ENCODE results near the gene XRCC3. TPM values are rescaled to one million over a fixed set of nuclear protein-coding genes. Genes with fewer than 3 reads are reported as not detected.

Gene XRCC3
- total and polyA plus RNA-seq, 2 donors (not counting 3 experiments of a cell fraction or from before 2014, with no cell fraction given), result 13.6 to 27.2 TPM

DNA sequence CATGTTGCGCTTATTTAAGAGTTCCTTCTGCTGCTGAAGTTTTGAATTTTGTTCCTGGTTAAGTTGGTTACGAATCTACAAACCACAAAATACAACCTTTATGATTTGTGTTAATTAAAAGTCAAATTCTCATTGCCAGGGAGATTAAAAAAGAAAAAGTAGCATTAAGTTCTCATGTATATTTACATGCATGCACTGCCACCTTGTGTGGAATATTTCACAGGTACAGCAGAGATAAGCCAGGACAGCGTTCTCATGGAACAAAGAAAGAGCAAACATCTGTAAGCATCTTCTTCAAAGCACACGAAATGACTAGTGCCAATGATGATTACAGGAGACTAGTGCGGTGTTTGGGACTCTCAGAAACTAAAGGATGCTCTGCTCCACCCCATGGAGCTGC lies 34.6 kb upstream of the XRCC3 start:
- Histone ChIP-seq H3K4me1 (ENCODE audit: control insufficient read depth, extremely low read depth, insufficient read depth, low read length) (peaks cover 24% of the 10 kb centered on the region), H3K9me3 (replicated peaks; ENCODE audit: control insufficient read depth, insufficient read depth, low read length) (no peaks in the 10 kb centered on the region), H3K4me3 (replicated peaks in 1 of 3; ENCODE audit: insufficient read depth in 1 of 3, low read depth in 1 of 3, low read length in 3 of 3) (no peak overlapping the region), H2AFZ (ENCODE audit: low read depth, low read length) (no peak overlapping the region), H3K4me2 (ENCODE audit: insufficient read depth, low read length) (no peak overlapping the region), H3K9ac (replicated peaks; ENCODE audit: extremely low read depth, insufficient read depth, low read length) (no peak overlapping the region), H3K27me3 (ENCODE audit: control insufficient read depth in 2 of 2, insufficient read depth in 2 of 2, low read length in 2 of 2) (no peaks in the 10 kb centered on the region), H3K27ac (ENCODE audit: insufficient read depth, low read depth, low read length) (no peak overlapping the region), H3K9me1 (replicated peaks; ENCODE audit: control insufficient read depth, extremely low read depth, insufficient read depth, low read length) (no peaks in the 10 kb centered on the region), H3K36me3 (ENCODE audit: control insufficient read depth in 2 of 2, extremely low read depth in 1 of 2, insufficient read depth in 2 of 2, low read length in 2 of 2) (peaks cover 0 to 11% of the 10 kb centered on the region in 2 experiments), H4K20me1 (replicated peaks; ENCODE audit: control insufficient read depth, extremely low read depth, insufficient read depth, low read length) (no peaks in the 10 kb centered on the region), H3K79me2 (ENCODE audit: control insufficient read depth, insufficient read depth, low read length) (no peaks in the 10 kb centered on the region)
- ChIA-PET CTCF (interaction anchor here (1.0 kb wide), 1 partner anchor 9 kb away, joined by 3 read pairs; no protein-coding TSS in a partner anchor), POLR2A (no interaction called here)
- DNase-seq (ENCODE audit: low read depth, low spot score) (no peak), FAIRE-seq (no peak)
- dilution Hi-C loops (cut with MboI; ENCODE audit: extremely low pct_ligation_motif_present, low sequenced_read_pairs), result no loop called here
- intact Hi-C loops (cut with micrococcal nuclease), result loop anchor here (1.0 kb wide), 1 partner anchor 41 kb away; no protein-coding TSS in a partner anchor
- TF ChIP-seq, protein P1, sequence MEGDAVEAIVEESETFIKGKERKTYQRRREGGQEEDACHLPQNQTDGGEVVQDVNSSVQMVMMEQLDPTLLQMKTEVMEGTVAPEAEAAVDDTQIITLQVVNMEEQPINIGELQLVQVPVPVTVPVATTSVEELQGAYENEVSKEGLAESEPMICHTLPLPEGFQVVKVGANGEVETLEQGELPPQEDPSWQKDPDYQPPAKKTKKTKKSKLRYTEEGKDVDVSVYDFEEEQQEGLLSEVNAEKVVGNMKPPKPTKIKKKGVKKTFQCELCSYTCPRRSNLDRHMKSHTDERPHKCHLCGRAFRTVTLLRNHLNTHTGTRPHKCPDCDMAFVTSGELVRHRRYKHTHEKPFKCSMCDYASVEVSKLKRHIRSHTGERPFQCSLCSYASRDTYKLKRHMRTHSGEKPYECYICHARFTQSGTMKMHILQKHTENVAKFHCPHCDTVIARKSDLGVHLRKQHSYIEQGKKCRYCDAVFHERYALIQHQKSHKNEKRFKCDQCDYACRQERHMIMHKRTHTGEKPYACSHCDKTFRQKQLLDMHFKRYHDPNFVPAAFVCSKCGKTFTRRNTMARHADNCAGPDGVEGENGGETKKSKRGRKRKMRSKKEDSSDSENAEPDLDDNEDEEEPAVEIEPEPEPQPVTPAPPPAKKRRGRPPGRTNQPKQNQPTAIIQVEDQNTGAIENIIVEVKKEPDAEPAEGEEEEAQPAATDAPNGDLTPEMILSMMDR (IDR thresholded peaks at IDR 0.05; ENCODE audit: extremely low read depth in 1 of 2, insufficient read depth in 1 of 2, low read depth in 1 of 2, low read length in 2 of 2), result no peak
- no peak for TF ChIP-seq MYC (IDR thresholded peaks at IDR 0.05; ENCODE audit: low read depth, low read length)
- TF ChIP-seq, protein P2, sequence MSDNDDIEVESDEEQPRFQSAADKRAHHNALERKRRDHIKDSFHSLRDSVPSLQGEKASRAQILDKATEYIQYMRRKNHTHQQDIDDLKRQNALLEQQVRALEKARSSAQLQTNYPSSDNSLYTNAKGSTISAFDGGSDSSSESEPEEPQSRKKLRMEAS (IDR thresholded peaks at IDR 0.05; ENCODE audit: insufficient read depth, insufficient read length), result no peak
- no TSS peak for BruUV-seq (replicated peaks)

DNA sequence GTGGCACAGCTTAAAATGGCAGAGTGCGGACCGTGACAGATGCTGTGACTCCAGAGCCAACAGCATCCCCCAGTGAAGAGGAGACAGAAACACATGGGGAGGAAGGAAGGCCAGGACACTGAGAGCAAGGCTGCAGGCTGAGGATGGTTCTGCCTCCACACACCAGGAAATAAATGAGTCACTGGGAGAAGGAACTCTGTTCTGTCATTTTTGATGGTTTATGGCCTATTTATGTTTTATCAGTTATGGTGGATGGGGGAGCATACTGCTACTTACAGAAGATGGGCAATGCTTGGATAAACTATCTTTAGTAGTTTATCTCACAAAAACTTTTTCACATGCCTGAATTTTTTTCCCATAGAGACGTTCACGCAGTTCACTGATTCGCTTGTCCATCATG lies 34.2 kb upstream of the XRCC3 start:
- Histone ChIP-seq H3K36me3 (ENCODE audit: control insufficient read depth in 2 of 2, extremely low read depth in 1 of 2, insufficient read depth in 2 of 2, low read length in 2 of 2) (peaks cover 0 to 11% of the 10 kb centered on the region in 2 experiments), H3K27ac (ENCODE audit: insufficient read depth, low read depth, low read length) (no peak overlapping the region), H2AFZ (ENCODE audit: low read depth, low read length) (no peak overlapping the region), H3K4me2 (ENCODE audit: insufficient read depth, low read length) (no peak overlapping the region), H4K20me1 (replicated peaks; ENCODE audit: control insufficient read depth, extremely low read depth, insufficient read depth, low read length) (no peaks in the 10 kb centered on the region), H3K27me3 (ENCODE audit: control insufficient read depth in 2 of 2, insufficient read depth in 2 of 2, low read length in 2 of 2) (no peaks in the 10 kb centered on the region), H3K9me3 (replicated peaks; ENCODE audit: control insufficient read depth, insufficient read depth, low read length) (no peaks in the 10 kb centered on the region), H3K4me1 (ENCODE audit: control insufficient read depth, extremely low read depth, insufficient read depth, low read length) (peaks cover 20% of the 10 kb centered on the region), H3K9me1 (replicated peaks; ENCODE audit: control insufficient read depth, extremely low read depth, insufficient read depth, low read length) (no peaks in the 10 kb centered on the region), H3K4me3 (replicated peaks in 1 of 3; ENCODE audit: insufficient read depth in 1 of 3, low read depth in 1 of 3, low read length in 3 of 3) (no peak overlapping the region), H3K79me2 (ENCODE audit: control insufficient read depth, insufficient read depth, low read length) (no peaks in the 10 kb centered on the region), H3K9ac (replicated peaks; ENCODE audit: extremely low read depth, insufficient read depth, low read length) (no peak overlapping the region)
- dilution Hi-C loops (cut with MboI; ENCODE audit: extremely low pct_ligation_motif_present, low sequenced_read_pairs), result no loop called here
- DNase-seq (ENCODE audit: low read depth, low spot score) (no peak), FAIRE-seq (peak; percentile 52)
- intact Hi-C loops (cut with micrococcal nuclease), result loop anchor here (1.0 kb wide), 1 partner anchor 42 kb away; no protein-coding TSS in a partner anchor
- TF ChIP-seq FOS (IDR thresholded peaks at IDR 0.05; ENCODE audit: borderline replicate concordance, insufficient read depth, low read length), result peak; percentile 58
- TF ChIP-seq, protein P2 (IDR thresholded peaks at IDR 0.05; ENCODE audit: insufficient read depth, insufficient read length), result no peak
- no TSS peak for BruUV-seq (replicated peaks)
- ChIA-PET CTCF (interaction anchor here (1.0 kb wide), 1 partner anchor 9 kb away, joined by 3 read pairs; no protein-coding TSS in a partner anchor), POLR2A (no interaction called here)

Measured in endothelial cell of umbilical vein (primary cell).